ENCODE results near the gene FBXO24. TPM values are rescaled to one million over a fixed set of nuclear protein-coding genes. Genes with fewer than 3 reads are reported as not detected.
A peak's percentile ranks its signal among the peaks of the same experiment; 100 is the strongest.

The FBXO24 gene
- total and polyA plus RNA-seq, 9 of the 15 experiments (the other 6 are each of a cell fraction or from before 2014, with no cell fraction given) = 0.17 to 0.95 (median 0.50) TPM

- TF ChIP-seq E2F6 (IDR thresholded peaks at IDR 0.05; ENCODE audit: borderline replicate concordance in 1 of 2, extremely low read depth in 1 of 2, insufficient read depth in 1 of 2, insufficient read length in 1 of 2, low read depth in 1 of 2, low read length in 1 of 2, poor library complexity in 1 of 2, severe bottlenecking in 1 of 2) = peak in 1 of 2 experiments; percentile 54
- TF ChIP-seq ZFP91 (CRISPR knock-in tag; IDR thresholded peaks at IDR 0.05) = 0 out of 2 replicates have a peak, but pooled peaks have one; percentile 19
- no peak for TF ChIP-seq CTBP1 (IDR thresholded peaks at IDR 0.05; ENCODE audit: borderline replicate concordance)
- TF ChIP-seq E2F5 (CRISPR knock-in tag; IDR thresholded peaks at IDR 0.05) = no peak
- TF ChIP-seq NKRF (IDR thresholded peaks at IDR 0.05; ENCODE audit: borderline replicate concordance) = no peak
- TF ChIP-seq ZNF274 (IDR thresholded peaks at IDR 0.05; ENCODE audit: borderline replicate concordance, low read depth, low read length) = no peak
- no peak for TF ChIP-seq ETS2 (tag; IDR thresholded peaks at IDR 0.05; ENCODE audit: borderline replicate concordance, poor library complexity, severe bottlenecking)
- no peak for TF ChIP-seq AFF1 (IDR thresholded peaks at IDR 0.05; ENCODE audit: low read depth in 1 of 2, partially characterized antibody in 2 of 2)
- TF ChIP-seq KAT7 (CRISPR knock-in tag; IDR thresholded peaks at IDR 0.05; ENCODE audit: borderline replicate concordance) = peak; percentile 4; the same call in 1 of the 2 replicates
- TF ChIP-seq BCLAF1 (IDR thresholded peaks at IDR 0.05; ENCODE audit: borderline replicate concordance in 1 of 2, control insufficient read depth in 1 of 2, low read depth in 2 of 2, low read length in 1 of 2) = no peak
- no peak for TF ChIP-seq GABPB2 (CRISPR knock-in tag; conservative IDR thresholded peaks at IDR 0.05)
These were observed 46.6 kb upstream of the FBXO24 start (continued) for GRCh38 chr7:100539436-100540006.
